Mucosa of descending colon (tissue), 3 donors: ENCODE data around the gene SIX4. TPM values are rescaled to one million over a fixed set of nuclear protein-coding genes. Genes with fewer than 3 reads are reported as not detected.
"Not testable (repeated sequence)": the region's sequence is repeated elsewhere in the genome, so short reads cannot be mapped to it uniquely, and the experiment has no call there.

Experiments used
- ATAC-seq: fragments of 200-7000 bp; cut with Tn5 transposase; one replicate; pipeline ENCODE4 v1.9.1; 2020; ENCODE audit warnings: mild to moderate bottlenecking, moderate library complexity
- DNase-seq, 3 donors: peaks; one replicate each; pipeline ENCODE4 v3.0.0-alpha.2; 2020
- H3K36me3 ChIP-seq: fragments of 200-600 bp; one replicate; pipeline ENCODE4 v1.8.0; 2021; ENCODE audit warnings: low read depth, mild to moderate bottlenecking
- H3K4me1 ChIP-seq: fragments of 200-600 bp; one replicate; pipeline ENCODE4 v1.8.0; 2021; ENCODE audit warnings: low read depth, mild to moderate bottlenecking
- H3K4me3 ChIP-seq: fragments of 200-600 bp; one replicate; pipeline ENCODE4 v1.8.0; 2021; ENCODE audit warnings: mild to moderate bottlenecking
- H3K9me3 ChIP-seq: fragments of 200-600 bp; one replicate; pipeline ENCODE4 v1.8.0; 2021; ENCODE audit warnings: mild to moderate bottlenecking
- CTCF ChIP-seq: fragments of 200-600 bp; IDR thresholded peaks from one replicate; pipeline ENCODE4 v1.8.0; 2022; ENCODE audit warnings: antibody characterized with exemption, mild to moderate bottlenecking
- intact Hi-C, 2 donors: fragments of 100-400 bp; cut with DNase I in 1 of 2; cut with micrococcal nuclease in 1 of 2; formaldehyde crosslinking; loops; one replicate each; pipeline versions ENCODE4 v1.11.0 to v1.11.1; 2022; cut with DNase I, micrococcal nuclease
- total RNA-seq, 3 donors: library from RNA; stranded (reverse); fragmentation: NEBNext Ultra II Directional in 2 of 3; extraction: Animal tissue kit (Norgen Biotek cat#: 25700) in 2 of 3; gene quantifications; one replicate each; pipeline versions ENCODE4 v1.2.1 to v1.2.4, GENCODE V29; 2021 to 2023
- donor health status: DM: no; HTN: no; CAD: no; lungs with moderate emphysema.
- donor health status: DM: no; HTN: no; CAD: no.
- donor health status: DM: no; HTN: yes; CAD: no.

SIX4 gene
- total RNA-seq, 3 donors from 2014 or later, result 0.12 to 0.82 (median 0.14) TPM

DNA sequence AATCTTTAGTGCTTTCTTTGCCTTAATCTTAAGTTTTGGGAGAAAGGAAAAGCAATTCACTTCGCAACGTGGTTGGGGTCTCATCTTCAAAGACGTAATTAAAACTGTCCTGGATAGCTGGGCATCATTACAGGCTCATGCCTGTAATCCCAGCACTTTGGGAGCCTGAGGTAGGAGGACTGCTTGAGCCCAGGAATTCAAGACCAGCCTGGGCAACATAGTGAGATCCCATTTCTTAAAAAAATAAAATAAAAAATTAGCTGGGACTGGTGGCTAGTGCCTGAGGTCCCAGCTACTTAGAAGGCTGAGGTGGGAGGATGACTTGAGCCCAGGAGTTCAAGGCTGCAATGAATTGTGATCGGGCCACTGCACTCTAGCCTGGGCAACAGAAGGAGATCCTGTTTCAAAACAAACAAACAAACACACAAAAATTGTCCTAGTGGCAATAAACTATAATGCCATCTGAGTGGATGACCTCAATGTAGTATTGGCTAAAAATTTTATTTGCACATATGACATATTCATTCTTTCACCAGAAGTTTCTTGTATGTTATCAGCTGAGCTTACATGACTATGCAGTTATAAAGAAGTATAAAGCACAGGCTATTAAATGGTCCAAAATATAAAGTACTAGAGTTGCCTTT lies 8.8 kb upstream of the SIX4 start:
- no peak for TF ChIP-seq CTCF

GRCh38 chr14:60731291-60731690 lies 7.1 kb upstream of the SIX4 start:
- H3K4me3 ChIP-seq, intact Hi-C loops, DNase-seq, H3K36me3 ChIP-seq, H3K9me3 ChIP-seq, H3K4me1 ChIP-seq, ATAC-seq: not testable (repeated sequence)

More for the DNA sequence above, 8.8 kb upstream of the SIX4 start:
- Histone ChIP-seq H3K36me3 (no peaks in the 10 kb centered on the region), H3K9me3 (no peaks in the 10 kb centered on the region), H3K4me3 (no peak overlapping the region), H3K4me1 (peaks cover 9% of the 10 kb centered on the region)
- intact Hi-C loops, result no loop called here
- DNase-seq (no peak), ATAC-seq (no peak)

- no peaks in the 10 kb centered on the region for H3K36me3 ChIP-seq
- H3K4me3 ChIP-seq, result peak overlapping the region; percentile 1
- intact Hi-C loops, result no loop called here
- peaks cover 21% of the 10 kb centered on the region for H3K4me1 ChIP-seq
- DNase-seq (peak; percentile 24 to 50 (median 41)), ATAC-seq (peak; percentile 65)
- no peaks in the 10 kb centered on the region for H3K9me3 ChIP-seq
- no peak for TF ChIP-seq CTCF
Observed at GRCh38 chr14:60723116-60723906, 840 bp downstream of the SIX4 start.

DNA sequence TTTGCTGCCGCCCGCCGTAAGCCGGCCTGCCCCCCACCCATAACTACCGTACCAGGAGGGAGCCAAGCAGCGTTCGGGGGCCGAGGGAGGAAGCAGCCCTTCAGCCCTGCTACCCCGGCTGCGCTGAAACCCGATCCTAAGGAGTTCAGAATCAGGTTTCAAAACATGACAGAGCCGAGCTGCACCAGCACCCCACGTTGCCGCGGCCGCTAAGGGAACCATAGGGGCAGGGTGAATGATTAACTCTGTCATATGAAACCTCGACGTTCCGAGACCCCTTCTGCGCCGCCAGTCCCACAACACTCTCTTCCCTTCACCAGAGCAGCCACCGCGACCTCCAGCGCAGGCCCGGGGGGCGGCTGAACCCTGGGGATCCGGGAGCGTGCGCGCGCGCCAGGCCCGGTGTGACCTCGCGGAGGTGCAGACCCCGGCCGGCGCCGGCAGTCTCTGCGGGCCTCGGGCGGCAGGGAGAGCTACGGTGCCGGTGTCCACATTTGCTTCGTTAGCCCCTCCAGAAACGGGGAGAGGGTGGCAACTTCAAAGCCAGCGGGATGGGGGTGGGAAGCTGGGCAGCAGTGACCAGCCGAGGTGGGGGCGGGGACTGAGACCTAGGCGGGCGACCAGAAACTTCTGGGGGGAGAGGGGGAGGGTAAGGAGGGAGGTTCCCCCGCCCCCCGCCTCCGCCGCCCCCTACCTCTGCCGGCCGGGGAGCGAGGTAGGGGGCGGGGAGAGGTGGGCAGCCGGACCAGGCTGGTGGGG lies 1.6 kb downstream of the SIX4 start:
- intact Hi-C loops, result no loop called here
- Histone ChIP-seq H3K4me1 (peaks cover 21% of the 10 kb centered on the region), H3K36me3 (no peaks in the 10 kb centered on the region), H3K4me3 (no peak overlapping the region), H3K9me3 (no peaks in the 10 kb centered on the region)
- DNase-seq (peak in 1 of 3 donors; percentile 27), ATAC-seq (peak; percentile 23)
- no peak for TF ChIP-seq CTCF

DNA sequence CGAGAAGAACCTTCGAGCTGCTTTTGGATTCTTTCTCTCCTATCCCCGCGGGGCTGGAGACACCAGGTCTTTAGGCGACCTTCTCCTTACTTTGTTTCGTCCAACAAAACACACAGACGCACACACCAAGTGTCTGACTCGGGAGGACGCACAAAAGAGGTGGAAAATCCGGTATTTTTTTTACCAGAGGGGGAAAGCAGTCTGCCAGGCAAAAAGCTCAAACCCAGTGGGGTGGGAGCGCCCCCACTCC lies 2.1 kb downstream of the SIX4 start:
- Histone ChIP-seq H3K36me3 (no peaks in the 10 kb centered on the region), H3K4me3 (no peak overlapping the region), H3K4me1 (peaks cover 21% of the 10 kb centered on the region), H3K9me3 (no peaks in the 10 kb centered on the region)
- no peak for TF ChIP-seq CTCF
- intact Hi-C loops, result no loop called here
- DNase-seq (no peak), ATAC-seq (no peak)
